ENCODE data around the gene ABCA2. TPM values are rescaled to one million over a fixed set of nuclear protein-coding genes. Genes with fewer than 3 reads are reported as not detected.

ABCA2 gene
- total RNA-seq, 4 donors from 2014 or later: 3.5 to 14.7 (median 7.6) TPM

DNA sequence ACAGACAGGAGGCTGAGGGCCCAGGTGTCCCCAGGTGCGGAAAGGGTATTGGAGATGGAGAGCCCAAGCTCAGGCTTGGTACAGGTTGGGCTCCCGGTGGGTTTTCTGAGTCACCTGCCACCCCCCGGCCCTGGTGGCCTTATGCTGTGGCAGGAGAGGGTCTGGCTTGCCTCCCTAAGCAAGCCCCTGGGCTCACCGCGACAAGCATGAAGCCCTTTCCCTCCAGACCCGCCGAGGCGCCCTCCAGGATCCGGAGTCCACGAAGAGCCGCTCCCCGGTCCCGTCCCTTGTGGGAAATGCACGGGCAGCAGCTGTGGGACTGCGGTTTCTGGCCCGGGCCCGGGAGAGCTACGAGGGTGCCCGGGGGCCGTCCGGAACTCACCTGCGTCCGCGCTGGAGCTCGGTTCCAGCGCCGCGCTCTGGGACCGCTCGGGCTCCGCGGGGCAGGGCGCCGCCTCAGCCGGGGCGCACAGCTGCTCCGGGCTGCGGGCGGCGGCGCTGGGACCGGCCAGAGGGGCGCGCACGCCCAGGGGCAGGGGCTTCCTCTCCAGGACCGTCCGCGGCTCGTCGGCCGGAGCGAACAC lies 41.6 kb upstream of the ABCA2 start:
- no peaks in the 10 kb centered on the region for H3K36me3 ChIP-seq
- TF ChIP-seq POLR2A (IDR thresholded peaks at IDR 0.05): no peak
- TF ChIP-seq, protein P1, sequence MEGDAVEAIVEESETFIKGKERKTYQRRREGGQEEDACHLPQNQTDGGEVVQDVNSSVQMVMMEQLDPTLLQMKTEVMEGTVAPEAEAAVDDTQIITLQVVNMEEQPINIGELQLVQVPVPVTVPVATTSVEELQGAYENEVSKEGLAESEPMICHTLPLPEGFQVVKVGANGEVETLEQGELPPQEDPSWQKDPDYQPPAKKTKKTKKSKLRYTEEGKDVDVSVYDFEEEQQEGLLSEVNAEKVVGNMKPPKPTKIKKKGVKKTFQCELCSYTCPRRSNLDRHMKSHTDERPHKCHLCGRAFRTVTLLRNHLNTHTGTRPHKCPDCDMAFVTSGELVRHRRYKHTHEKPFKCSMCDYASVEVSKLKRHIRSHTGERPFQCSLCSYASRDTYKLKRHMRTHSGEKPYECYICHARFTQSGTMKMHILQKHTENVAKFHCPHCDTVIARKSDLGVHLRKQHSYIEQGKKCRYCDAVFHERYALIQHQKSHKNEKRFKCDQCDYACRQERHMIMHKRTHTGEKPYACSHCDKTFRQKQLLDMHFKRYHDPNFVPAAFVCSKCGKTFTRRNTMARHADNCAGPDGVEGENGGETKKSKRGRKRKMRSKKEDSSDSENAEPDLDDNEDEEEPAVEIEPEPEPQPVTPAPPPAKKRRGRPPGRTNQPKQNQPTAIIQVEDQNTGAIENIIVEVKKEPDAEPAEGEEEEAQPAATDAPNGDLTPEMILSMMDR (IDR thresholded peaks at IDR 0.05): no peak
- DNase-seq: no peak
- H3K9me3 ChIP-seq: no peaks in the 10 kb centered on the region
- intact Hi-C loops (cut with DNase I): no loop called here
- WGBS, 2 donors: 18% methylated on average over 3 of the region's 52 CpGs; no CpG with 5 or more reads in 1 of the 2 donors
- H3K4me3 ChIP-seq: peak overlapping the region; percentile 34 to 79 (median 50)
- H3K27me3 ChIP-seq: peaks cover 0 to 23% (median 0%) of the 10 kb centered on the region in 4 donors
- peak overlapping the region in 2 of 4 donors; percentile 51 to 84 for H3K27ac ChIP-seq
- H3K4me1 ChIP-seq: peaks cover 20 to 51% (median 31%) of the 10 kb centered on the region in 3 donors

DNA sequence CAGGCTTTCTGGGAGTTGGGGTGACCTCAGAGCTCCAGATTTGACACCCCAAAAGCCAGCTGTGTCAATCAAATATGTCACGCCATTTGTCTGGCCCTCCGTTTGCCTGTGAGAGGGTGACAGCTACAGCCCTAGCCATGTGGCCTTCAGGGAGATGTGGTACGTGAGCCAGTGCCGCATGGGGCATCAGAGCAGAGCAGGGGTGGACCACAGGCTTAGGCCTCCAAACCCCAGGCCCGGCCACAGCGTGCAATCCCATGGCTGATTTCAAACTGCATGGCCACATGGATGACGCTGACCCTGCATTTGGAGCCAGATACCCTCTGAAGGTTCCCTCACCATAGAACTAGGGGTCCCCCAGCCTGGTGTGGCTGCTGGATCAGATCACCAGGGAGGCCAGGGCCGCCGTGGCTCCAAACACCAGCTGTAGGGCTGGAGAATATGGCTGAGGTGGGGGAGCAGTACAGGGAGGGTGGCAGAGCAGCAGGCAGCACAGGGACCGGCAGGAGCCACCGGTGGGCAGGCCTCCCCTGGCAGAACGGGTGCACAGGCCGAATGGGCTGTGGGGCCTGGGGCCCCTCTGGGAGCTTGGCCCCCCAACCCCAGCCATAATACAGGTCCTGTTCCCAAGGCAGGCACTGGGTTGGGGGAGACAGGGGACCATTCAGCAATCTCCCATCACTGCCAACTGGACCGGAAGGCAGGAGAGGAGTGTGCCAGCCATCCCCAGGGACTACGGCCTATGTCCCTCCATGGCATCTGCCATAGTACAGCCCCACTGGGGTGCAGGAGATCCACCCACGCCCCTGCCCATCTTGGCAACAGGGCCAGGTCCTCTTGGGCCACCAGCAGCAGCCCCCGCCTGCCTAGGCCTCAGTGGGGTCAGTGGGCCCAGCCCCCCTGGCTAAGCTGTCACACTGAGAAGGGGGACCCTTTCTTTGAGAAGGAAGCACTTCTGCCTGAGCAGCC lies 40.8 kb upstream of the ABCA2 start:
- H3K4me3 ChIP-seq: peak overlapping the region in 3 of 4 donors; percentile 34 to 79 (median 58)
- TF ChIP-seq, protein P1 (IDR thresholded peaks at IDR 0.05): no peak
- TF ChIP-seq POLR2A (IDR thresholded peaks at IDR 0.05): no peak
- 90 to 91% methylated on average over 3 of the region's 17 CpGs for WGBS, 2 donors
- no peak for DNase-seq
- no peaks in the 10 kb centered on the region for H3K9me3 ChIP-seq
- H3K4me1 ChIP-seq: peaks cover 22 to 59% (median 31%) of the 10 kb centered on the region in 3 donors
- intact Hi-C loops (cut with DNase I): no loop called here
- peaks cover 0 to 23% (median 0%) of the 10 kb centered on the region in 4 donors for H3K27me3 ChIP-seq
- no peaks in the 10 kb centered on the region for H3K36me3 ChIP-seq
- no peak overlapping the region for H3K27ac ChIP-seq

DNA sequence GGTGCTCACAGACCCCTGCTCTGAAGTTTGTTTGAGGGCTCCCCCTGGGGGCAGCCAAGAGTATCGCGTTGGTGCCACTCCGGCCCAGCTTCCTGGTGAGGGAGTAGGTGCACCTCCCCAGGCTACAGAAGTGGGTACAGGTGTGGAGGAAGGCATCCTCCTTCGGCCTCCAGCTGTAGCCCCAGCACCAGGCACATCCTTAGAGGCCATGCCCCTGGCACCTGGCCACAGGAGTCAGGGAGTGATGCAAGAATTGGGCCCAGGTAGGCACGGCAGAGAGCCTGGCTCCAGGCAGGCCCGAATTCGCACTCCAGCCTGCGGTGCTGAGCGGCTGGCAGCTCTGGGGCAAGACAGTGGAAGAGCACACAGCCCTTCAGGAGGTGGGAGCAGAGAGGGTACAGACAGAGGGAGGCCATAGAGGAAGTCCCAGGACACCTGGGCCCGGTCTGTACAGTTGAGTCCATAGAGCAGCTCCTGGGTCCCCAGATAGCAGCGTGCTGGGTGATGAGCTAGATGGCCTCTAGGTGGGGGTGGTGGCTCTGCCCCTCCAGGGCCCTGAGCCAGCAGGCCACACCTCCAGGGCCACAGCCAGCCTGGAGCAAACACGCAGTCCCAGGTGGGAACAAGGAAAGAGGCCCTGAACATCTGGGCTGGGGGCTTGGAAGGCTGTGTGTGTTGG lies 40.0 kb upstream of the ABCA2 start:
- no peaks in the 10 kb centered on the region for H3K9me3 ChIP-seq
- 7 to 33% methylated on average over 3 to 8 of the region's 12 CpGs for WGBS, 2 donors
- H3K27me3 ChIP-seq: peaks cover 0 to 23% (median 0%) of the 10 kb centered on the region in 4 donors
- no peak overlapping the region for H3K27ac ChIP-seq
- H3K36me3 ChIP-seq: no peaks in the 10 kb centered on the region
- no peak for DNase-seq
- no peak overlapping the region for H3K4me3 ChIP-seq
- TF ChIP-seq, protein P1 (IDR thresholded peaks at IDR 0.05): peak; percentile 70 to 89 (median 84)
- TF ChIP-seq POLR2A (IDR thresholded peaks at IDR 0.05): no peak
- intact Hi-C loops (cut with DNase I): no loop called here
- peaks cover 24 to 64% (median 31%) of the 10 kb centered on the region in 3 donors for H3K4me1 ChIP-seq

DNA sequence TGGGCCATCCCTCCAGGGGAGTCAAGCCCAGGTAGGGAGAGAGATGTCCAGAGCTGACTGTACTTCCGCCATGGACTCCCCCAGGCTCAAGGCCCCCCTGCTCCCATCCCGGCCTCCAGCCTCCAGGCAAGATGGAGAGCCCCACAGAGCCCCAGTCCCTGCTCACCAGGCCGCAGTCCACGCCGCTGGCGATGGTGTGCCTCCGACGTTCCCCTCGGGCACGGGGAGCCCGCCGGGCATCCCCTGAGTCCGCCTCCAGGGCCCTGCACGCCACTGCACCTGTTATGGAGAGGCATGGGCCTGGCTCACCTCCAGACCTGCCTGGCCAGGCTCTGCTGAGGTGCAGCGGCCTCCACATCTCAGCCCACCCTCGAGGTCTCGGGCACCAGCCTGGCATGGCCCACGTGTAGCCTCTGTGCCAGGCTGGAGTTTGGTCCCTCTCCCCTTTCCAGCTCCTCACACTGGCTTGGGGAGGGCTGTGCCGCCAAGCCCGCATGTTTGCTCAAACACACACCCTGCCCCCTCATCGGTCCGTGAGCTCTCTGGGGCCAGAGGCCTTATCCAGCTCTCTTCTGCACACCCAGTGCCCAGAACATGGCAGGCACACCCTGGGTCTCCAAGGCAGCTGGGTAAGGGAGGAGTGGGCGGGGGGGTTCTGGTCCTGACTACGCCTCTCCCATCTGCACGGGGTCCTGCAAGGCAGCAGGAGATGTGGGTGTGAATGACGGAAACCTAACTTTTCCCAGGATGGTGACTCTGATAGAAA lies 38.2 kb upstream of the ABCA2 start:
- H3K4me1 ChIP-seq: peaks cover 23 to 68% (median 28%) of the 10 kb centered on the region in 3 donors
- H3K27ac ChIP-seq: no peak overlapping the region
- intact Hi-C loops (cut with DNase I): no loop called here
- DNase-seq: no peak
- no peaks in the 10 kb centered on the region for H3K9me3 ChIP-seq
- no peaks in the 10 kb centered on the region for H3K36me3 ChIP-seq
- TF ChIP-seq POLR2A (IDR thresholded peaks at IDR 0.05): no peak
- TF ChIP-seq, protein P1 (IDR thresholded peaks at IDR 0.05): no peak
- peaks cover 0 to 23% (median 0%) of the 10 kb centered on the region in 4 donors for H3K27me3 ChIP-seq
- no peak overlapping the region for H3K4me3 ChIP-seq
- 84% methylated on average over 23 of the region's 26 CpGs; no CpG with 5 or more reads in 1 of the 2 donors for WGBS, 2 donors

Data from esophagus squamous epithelium (tissue), 5 donors.